Measurements from ENCODE around the gene PDE6B. TPM values are rescaled to one million over a fixed set of nuclear protein-coding genes. Genes with fewer than 3 reads are reported as not detected.
A peak's percentile ranks its signal among the peaks of the same experiment; 100 is the strongest.

Gene PDE6B
- total and polyA plus RNA-seq, 2 of the 13 experiments (the other 11 are each of a cell fraction or from before 2014, with no cell fraction given): 0.38 to 0.40 TPM

GRCh38 chr4:705278-706082, 80.1 kb downstream of the PDE6B start, which contains the start of gene PCGF3 (continued):
- TF ChIP-seq, protein P1, sequence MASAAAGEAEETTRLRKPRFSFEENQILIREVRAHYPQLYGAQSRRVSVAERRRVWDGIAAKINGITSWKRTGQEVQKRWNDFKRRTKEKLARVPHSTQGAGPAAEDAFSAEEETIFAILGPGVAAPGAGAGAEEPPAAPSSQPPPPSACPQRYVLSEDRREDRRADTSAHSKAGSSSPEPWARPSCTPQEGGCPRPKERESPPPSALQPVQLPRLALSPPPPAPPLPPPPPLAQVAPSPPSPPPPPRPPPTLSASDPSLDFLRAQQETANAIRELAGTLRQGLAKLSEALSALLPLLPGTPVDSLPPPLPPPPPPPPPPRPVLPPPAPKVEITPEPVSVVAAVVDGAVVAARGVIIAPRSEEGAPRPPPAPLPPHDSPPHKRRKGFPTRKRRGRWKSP (CRISPR knock-in tag; IDR thresholded peaks at IDR 0.05): peak; percentile 62; the same call in 1 of the 2 replicates
- 0 out of 2 replicates have a peak, but pooled peaks have one; percentile 9 for TF ChIP-seq FOXO1 (CRISPR knock-in tag; IDR thresholded peaks at IDR 0.05)
- TF ChIP-seq, protein P2, sequence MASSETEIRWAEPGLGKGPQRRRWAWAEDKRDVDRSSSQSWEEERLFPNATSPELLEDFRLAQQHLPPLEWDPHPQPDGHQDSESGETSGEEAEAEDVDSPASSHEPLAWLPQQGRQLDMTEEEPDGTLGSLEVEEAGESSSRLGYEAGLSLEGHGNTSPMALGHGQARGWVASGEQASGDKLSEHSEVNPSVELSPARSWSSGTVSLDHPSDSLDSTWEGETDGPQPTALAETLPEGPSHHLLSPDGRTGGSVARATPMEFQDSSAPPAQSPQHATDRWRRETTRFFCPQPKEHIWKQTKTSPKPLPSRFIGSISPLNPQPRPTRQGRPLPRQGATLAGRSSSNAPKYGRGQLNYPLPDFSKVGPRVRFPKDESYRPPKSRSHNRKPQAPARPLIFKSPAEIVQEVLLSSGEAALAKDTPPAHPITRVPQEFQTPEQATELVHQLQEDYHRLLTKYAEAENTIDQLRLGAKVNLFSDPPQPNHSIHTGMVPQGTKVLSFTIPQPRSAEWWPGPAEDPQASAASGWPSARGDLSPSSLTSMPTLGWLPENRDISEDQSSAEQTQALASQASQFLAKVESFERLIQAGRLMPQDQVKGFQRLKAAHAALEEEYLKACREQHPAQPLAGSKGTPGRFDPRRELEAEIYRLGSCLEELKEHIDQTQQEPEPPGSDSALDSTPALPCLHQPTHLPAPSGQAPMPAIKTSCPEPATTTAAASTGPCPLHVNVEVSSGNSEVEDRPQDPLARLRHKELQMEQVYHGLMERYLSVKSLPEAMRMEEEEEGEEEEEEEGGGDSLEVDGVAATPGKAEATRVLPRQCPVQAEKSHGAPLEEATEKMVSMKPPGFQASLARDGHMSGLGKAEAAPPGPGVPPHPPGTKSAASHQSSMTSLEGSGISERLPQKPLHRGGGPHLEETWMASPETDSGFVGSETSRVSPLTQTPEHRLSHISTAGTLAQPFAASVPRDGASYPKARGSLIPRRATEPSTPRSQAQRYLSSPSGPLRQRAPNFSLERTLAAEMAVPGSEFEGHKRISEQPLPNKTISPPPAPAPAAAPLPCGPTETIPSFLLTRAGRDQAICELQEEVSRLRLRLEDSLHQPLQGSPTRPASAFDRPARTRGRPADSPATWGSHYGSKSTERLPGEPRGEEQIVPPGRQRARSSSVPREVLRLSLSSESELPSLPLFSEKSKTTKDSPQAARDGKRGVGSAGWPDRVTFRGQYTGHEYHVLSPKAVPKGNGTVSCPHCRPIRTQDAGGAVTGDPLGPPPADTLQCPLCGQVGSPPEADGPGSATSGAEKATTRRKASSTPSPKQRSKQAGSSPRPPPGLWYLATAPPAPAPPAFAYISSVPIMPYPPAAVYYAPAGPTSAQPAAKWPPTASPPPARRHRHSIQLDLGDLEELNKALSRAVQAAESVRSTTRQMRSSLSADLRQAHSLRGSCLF (CRISPR knock-in tag; IDR thresholded peaks at IDR 0.05; ENCODE audit: borderline replicate concordance): no peak
- no peak for TF ChIP-seq ARHGAP35 (CRISPR knock-in tag; IDR thresholded peaks at IDR 0.05; ENCODE audit: borderline replicate concordance)
- TF ChIP-seq TFE3 (CRISPR knock-in tag; IDR thresholded peaks at IDR 0.05): no peak
- TF ChIP-seq EHMT2 (IDR thresholded peaks at IDR 0.05; ENCODE audit: borderline replicate concordance, low read depth, low read length): no peak
- no peak for TF ChIP-seq GFI1 (CRISPR knock-in tag; IDR thresholded peaks at IDR 0.05; ENCODE audit: borderline replicate concordance)
- TF ChIP-seq, protein P3, sequence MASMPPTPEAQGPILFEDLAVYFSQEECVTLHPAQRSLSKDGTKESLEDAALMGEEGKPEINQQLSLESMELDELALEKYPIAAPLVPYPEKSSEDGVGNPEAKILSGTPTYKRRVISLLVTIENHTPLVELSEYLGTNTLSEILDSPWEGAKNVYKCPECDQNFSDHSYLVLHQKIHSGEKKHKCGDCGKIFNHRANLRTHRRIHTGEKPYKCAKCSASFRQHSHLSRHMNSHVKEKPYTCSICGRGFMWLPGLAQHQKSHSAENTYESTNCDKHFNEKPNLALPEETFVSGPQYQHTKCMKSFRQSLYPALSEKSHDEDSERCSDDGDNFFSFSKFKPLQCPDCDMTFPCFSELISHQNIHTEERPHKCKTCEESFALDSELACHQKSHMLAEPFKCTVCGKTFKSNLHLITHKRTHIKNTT (CRISPR knock-in tag; IDR thresholded peaks at IDR 0.05): no peak
- TF ChIP-seq ZNF362 (CRISPR knock-in tag; IDR thresholded peaks at IDR 0.05; ENCODE audit: borderline replicate concordance): no peak
- TF ChIP-seq ATF7-NPFF (CRISPR knock-in tag; IDR thresholded peaks at IDR 0.05; ENCODE audit: low read depth): no peak
- no peak for TF ChIP-seq ZNF30 (CRISPR knock-in tag; IDR thresholded peaks at IDR 0.05)
- TF ChIP-seq ETV6 (CRISPR knock-in tag; conservative IDR thresholded peaks at IDR 0.05): no peak
- TF ChIP-seq, protein P4, sequence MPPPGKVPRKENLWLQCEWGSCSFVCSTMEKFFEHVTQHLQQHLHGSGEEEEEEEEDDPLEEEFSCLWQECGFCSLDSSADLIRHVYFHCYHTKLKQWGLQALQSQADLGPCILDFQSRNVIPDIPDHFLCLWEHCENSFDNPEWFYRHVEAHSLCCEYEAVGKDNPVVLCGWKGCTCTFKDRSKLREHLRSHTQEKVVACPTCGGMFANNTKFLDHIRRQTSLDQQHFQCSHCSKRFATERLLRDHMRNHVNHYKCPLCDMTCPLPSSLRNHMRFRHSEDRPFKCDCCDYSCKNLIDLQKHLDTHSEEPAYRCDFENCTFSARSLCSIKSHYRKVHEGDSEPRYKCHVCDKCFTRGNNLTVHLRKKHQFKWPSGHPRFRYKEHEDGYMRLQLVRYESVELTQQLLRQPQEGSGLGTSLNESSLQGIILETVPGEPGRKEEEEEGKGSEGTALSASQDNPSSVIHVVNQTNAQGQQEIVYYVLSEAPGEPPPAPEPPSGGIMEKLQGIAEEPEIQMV (CRISPR knock-in tag; IDR thresholded peaks at IDR 0.05; ENCODE audit: low read depth): no peak
- no peak for TF ChIP-seq ZNF24 (IDR thresholded peaks at IDR 0.05)
- TF ChIP-seq ZNF431 (CRISPR knock-in tag; IDR thresholded peaks at IDR 0.05; ENCODE audit: borderline replicate concordance, low read depth): no peak
- TF ChIP-seq ZSCAN25 (CRISPR knock-in tag; IDR thresholded peaks at IDR 0.05): no peak
